ENCODE results near the gene PPP2R5C.

The PPP2R5C gene

DNA sequence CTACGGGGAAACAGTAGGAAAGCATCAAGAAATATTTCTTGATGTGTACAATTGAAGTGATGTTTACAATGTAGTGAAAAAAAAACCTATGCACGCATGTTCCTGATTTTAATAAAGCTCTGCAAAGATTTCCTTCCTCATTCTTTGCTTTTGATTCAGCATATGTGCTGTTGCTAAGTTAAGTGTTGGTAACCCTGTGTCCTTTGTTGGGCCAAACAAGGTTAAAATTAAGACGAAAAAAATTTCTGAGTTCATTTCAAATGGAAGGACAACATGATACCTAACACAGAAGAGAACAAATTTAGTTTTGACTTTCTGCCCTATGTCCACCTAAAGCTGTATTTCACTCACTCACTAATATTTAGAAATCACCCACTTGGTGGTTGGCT, 62.8 kb downstream of the PPP2R5C start:
- DNase-seq, result no peak
- in situ Hi-C loops (cut with HindIII; ENCODE audit: low pct_ligation_motif_present, low pct_unique_long_range_greater_than_20kb, low sequenced_read_pairs), result no loop called here

DNA sequence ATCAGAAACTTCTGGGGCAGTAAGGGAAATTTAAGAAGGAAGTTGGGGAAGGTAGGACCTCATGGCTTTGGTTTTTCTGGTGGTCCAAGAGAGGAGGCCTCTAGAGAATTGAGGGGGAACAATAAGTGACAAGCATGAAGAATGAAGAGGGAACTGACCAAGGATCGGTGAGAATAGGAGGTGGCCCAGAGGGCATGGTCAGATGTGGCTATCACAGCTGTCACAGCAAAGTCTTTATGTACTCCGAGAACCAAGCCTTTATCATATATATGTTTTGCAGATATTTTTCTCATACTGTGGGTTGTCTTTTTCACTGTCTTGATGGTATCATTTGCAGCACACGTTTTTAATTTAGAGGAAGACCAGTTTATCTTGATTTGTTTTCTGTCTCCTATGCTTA, 64.3 kb downstream of the PPP2R5C start:
- in situ Hi-C loops (cut with HindIII; ENCODE audit: low pct_ligation_motif_present, low pct_unique_long_range_greater_than_20kb, low sequenced_read_pairs), result no loop called here
- no peak for DNase-seq

DNA sequence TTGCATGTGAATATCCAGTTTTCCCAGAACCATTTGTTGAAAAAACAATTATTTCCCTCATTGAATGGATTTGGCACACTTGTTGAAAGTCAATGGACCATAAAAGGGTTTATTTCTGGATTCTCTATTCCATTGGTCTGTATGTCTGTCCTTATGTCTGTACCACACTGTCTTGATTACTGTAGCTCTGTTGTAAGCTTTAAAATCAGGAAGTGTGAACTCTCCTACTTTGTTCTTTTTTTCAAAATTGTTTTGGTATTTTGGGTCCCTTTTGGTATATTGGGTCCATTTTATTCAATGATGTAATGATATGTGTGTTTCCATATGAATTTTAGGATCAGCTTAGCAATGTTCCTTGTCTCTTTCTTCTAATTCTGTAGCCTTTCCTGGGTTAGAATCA, 64.8 kb downstream of the PPP2R5C start:
- in situ Hi-C loops (cut with HindIII; ENCODE audit: low pct_ligation_motif_present, low pct_unique_long_range_greater_than_20kb, low sequenced_read_pairs), result no loop called here
- no peak for DNase-seq

DNA sequence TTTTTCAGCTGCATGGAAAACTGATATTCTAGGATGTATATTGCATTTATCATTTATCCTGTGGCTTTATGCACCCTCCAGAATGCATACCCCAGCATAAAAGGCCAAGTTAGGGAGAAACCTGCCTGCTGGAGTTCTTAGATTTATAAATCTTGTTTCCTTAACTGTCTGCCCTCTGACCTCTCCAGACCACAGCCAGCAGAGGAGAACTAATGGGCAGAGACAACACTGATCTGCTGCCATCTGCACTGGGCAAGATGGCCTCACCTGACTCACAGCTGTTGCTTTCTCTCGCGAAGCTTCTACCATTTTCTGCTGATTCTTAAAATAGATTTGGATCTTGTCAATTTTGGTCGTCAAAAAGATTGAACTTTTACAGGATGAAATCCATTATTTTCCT, 65.8 kb downstream of the PPP2R5C start:
- in situ Hi-C loops (cut with HindIII; ENCODE audit: low pct_ligation_motif_present, low pct_unique_long_range_greater_than_20kb, low sequenced_read_pairs), result no loop called here
- DNase-seq, result no peak

DNA sequence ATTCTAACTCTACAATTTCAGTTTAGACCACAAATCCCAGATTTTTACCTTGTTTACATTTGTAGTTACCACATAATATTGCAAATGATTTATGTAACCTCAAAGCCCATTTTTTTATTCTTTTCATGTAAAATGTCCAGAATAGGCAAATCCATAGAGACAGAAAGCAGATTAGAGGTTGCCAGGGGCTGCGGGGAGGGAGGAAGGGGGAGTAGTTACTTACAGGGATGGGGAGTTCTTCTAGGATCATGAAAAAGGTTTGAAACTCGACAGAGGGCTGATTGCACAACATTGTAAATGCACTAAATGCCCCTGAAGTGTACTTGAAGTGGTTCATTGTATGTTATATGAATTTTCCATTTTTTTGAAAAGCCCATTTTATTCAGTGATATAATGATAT, 66.5 kb downstream of the PPP2R5C start:
- in situ Hi-C loops (cut with HindIII; ENCODE audit: low pct_ligation_motif_present, low pct_unique_long_range_greater_than_20kb, low sequenced_read_pairs), result no loop called here
- DNase-seq, result no peak

DNA sequence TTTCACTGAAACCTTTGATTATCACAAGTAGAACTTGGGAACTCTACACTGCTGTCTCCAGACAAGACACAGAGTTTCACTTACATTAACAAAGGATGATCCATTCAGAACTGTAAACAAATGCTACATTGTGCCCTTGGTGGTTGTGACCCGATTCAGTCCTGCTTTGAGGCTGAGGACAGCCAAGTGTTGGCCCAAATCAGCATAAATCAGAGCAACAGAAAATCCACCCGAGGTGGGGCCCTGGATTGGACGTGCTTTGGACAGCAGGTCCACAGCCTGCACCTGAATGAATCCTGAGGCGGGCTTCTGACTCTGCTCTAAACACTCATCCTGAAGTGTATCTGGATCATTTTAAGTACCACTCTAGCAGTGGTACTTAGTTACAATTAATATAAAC, 68.8 kb downstream of the PPP2R5C start:
- no peak for DNase-seq
- in situ Hi-C loops (cut with HindIII; ENCODE audit: low pct_ligation_motif_present, low pct_unique_long_range_greater_than_20kb, low sequenced_read_pairs), result no loop called here

DNA sequence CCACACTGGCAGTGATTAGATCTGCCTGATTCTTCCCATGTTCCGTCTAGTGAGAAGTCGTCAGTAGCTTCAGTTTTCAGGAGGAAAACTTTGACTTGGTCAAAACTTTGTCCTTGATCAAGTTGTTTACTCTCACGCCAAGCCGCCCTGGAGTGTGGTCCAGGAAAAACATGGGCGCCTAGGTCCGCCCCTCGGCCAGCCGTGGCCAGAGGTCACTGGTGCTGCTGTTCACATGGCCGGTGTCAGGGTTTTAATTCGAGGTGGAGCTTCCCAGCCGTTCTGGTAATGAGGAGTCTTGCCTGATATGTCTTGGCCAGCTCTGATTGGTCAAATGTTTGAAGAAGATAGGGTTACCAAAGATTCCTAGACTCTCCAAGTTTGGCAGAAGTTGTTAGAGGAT, 71.5 kb downstream of the PPP2R5C start:
- no peak for DNase-seq
- in situ Hi-C loops (cut with HindIII; ENCODE audit: low pct_ligation_motif_present, low pct_unique_long_range_greater_than_20kb, low sequenced_read_pairs), result no loop called here

DNA sequence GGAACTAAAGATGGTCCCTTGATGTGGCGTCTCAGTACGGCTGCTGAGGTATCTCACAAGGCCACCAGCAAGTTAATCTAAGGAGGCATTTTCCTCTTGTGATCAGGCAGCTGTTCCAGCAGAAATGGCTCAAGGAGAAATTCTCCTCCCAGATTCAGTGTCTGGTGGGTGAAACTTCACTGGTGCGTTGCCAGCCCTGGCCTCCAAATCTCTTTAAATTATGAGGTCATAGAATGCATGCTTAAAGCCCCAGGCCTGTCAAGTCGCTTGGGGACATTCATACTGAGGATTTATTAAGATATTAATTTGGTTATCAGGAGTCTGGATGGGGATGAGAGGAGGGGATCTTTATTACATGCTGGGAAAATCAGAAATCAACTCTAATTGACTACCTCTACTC, 72.9 kb downstream of the PPP2R5C start:
- in situ Hi-C loops (cut with HindIII; ENCODE audit: low pct_ligation_motif_present, low pct_unique_long_range_greater_than_20kb, low sequenced_read_pairs), result no loop called here
- no peak for DNase-seq

DNA sequence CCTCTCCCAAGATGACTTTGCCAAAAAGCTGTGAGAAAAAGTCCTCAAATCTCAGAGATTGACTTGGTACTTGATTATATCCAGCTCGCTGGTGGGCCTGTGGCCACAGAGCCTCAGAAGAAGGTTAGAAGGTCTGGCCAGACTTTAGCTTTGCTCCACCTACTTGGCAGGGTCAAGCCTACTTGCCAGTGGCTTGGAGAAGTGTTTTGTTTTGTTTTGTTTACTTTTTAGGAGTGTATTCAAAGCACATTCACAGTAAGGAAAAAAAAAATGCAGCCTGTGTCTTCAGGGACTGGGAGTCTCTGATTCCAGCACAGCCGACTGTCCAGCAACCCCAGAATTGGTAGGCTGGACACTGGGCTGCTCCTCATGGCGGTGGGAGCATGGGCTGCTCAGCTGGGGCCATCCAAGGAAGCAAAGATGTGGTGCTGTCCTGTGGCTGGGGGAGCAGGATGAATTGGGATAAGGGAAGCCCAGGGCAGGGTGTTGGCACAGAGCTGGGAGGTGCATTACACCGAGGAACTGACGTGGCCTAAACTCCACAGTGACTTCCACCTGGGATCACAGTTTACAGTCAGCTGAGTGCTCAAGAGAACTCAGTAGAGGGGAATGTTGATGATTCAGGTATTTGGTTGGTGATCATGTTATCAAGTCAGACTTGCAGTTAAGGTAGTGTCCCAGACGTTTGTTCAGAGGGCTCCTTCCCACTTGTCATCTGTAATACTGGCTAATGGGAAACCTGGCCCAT, 73.5 kb downstream of the PPP2R5C start:
- in situ Hi-C loops (cut with HindIII; ENCODE audit: low pct_ligation_motif_present, low pct_unique_long_range_greater_than_20kb, low sequenced_read_pairs), result no loop called here
- DNase-seq, result no peak

DNA sequence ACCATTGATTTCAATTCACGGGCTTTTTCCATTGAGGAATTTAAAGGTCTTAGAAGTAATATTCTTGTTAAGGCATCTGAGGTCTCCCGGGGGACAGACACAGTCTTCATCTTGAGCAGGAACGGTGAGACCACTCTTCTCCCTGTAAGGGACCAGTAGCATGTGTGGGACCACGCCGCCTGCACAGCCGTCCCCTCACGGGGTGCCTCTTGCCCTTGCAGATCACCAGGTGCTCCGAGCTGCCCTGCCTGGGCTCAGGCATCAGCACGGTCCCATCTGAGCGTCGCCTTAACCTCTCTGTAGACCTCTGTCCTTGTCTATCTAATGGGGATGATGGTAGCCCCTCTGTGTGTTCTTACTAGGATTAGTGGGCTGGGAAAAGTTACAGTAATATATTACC, 74.1 kb downstream of the PPP2R5C start:
- DNase-seq, result no peak
- in situ Hi-C loops (cut with HindIII; ENCODE audit: low pct_ligation_motif_present, low pct_unique_long_range_greater_than_20kb, low sequenced_read_pairs), result no loop called here

DNA sequence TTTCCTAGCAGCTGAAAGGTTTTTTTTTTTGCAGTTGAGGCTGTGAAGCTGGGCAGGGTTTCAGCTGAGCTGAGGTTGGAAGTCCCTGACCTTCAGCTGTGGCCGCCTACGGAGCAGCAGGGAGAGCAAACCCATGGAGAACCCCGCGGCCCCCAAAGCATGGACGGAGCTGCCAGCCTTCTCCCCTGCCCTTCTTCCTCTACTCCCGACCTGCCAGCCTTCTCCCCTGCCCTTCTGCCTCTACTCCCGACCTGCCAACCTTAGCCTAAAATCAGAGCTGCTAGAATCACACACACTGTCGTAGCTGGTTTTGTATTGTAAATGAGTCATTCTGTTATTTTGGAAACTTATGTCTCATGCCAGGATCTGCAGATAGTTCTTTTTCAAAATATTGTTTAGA, 74.6 kb downstream of the PPP2R5C start:
- no peak for DNase-seq
- in situ Hi-C loops (cut with HindIII; ENCODE audit: low pct_ligation_motif_present, low pct_unique_long_range_greater_than_20kb, low sequenced_read_pairs), result no loop called here

DNA sequence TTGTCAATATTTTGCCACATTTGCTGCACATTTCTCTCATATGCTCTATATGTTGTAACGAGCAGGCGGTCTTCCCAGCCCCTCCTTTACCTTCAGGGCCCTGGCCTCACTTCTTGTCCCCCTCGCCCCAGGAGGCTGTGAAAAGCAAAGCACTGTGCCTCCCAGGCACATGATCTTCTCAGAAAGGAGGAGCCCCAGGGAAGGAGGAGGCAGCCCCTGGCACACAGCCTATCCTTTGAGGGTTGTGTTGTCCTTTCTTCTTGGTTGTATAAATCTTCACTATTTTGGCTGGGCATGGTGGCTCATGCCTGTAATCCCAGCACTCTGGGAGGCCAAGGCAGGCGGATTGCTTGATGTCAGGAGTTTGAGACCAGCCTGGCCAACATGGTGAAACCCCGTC, 77.0 kb downstream of the PPP2R5C start:
- DNase-seq, result no peak
- in situ Hi-C loops (cut with HindIII; ENCODE audit: low pct_ligation_motif_present, low pct_unique_long_range_greater_than_20kb, low sequenced_read_pairs), result no loop called here

DNA sequence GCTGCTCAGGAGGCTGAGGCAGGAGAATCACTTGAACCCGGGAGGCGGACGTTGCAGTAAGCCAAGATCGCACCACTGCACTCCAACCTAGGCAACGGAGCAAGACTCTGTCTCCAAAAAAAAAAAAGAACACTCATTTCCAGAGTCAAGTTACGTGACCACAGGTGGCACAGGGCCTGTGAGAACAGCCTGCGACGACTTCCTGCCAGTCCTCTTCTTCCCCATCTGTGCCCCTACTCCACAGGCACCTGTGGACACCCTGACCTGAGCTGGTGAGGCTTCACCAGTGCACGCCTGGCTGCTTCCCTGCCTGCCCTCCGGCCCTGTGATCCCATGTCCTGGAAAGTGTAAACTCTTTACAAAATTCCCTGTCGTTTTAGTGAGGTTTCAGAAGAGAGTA, 77.7 kb downstream of the PPP2R5C start:
- in situ Hi-C loops (cut with HindIII; ENCODE audit: low pct_ligation_motif_present, low pct_unique_long_range_greater_than_20kb, low sequenced_read_pairs), result no loop called here

DNA sequence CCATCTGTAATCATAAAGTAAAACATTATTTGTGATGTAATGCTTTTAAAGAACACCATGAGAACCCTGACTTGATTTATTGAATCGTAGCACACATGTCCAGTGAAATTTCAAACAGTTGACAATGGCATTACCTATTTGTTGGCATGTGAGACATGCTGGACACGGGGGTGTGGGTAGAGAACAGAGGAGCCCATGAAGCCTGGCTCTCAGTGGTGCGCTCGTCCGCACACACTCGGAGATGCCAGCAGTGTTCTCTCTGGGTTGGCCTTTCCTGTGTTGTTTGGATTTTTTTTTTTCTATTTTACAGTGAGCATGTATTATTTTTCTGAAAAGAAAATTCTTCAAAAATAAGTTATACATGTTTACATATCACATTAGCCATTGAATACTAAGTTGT, 78.2 kb downstream of the PPP2R5C start:
- in situ Hi-C loops (cut with HindIII; ENCODE audit: low pct_ligation_motif_present, low pct_unique_long_range_greater_than_20kb, low sequenced_read_pairs), result no loop called here

More for the DNA sequence above, 77.7 kb downstream of the PPP2R5C start:
- no peak for DNase-seq

DNA sequence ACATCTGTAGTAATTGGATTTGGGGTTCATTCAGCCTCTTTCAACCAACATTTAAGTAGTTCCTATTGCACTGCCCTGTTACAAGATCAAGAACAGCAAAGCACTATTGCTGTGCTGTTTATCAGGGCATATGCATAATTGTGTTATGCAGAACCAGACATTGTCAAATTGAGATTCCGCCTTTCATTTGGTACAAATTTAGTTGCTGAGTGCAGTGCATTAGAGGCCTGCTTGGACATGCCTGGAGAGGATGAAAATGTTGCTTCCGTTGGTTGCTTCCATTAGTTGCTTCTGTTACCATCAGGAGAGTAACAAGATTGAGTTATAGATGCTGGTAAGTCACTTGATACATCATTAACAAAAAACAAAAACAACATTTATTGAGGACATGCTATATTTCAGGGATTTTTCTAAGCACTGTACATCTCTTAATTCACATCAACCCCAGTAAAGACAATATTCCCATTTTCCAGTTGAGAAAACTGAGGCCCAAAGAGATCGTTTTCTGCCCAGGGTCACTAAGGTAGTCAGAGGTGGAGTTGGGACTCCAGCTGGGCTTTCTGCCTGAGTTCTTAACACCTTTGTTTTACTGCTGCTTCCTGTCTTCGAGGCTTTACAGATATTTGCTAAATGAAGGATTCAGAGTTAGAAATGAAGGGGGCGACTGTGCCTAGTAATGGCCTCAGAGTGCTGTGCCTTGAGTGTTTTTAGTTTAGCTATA, 79.3 kb downstream of the PPP2R5C start:
- DNase-seq, result no peak
- in situ Hi-C loops (cut with HindIII; ENCODE audit: low pct_ligation_motif_present, low pct_unique_long_range_greater_than_20kb, low sequenced_read_pairs), result no loop called here

More for the DNA sequence above, 78.2 kb downstream of the PPP2R5C start:
- DNase-seq, result no peak

DNA sequence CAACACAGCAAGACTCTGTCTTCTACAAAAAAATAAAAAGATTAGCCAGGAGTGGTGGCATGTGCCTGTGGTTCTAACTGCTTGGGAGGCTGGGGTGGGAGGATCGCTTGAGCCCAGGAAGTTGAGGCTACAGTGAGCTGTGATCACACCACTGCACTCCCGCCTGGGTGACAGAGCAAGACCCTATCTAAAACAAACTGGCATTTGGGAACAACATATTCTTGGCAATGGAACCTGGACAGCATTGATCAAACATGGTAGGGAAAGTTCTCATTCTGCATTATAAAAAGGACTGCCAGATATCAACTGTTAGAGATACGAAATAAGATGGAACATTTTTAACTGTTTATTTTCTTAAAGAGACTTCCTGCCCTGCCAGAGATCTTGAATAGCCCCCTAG, 81.5 kb downstream of the PPP2R5C start:
- no peak for DNase-seq
- in situ Hi-C loops (cut with HindIII; ENCODE audit: low pct_ligation_motif_present, low pct_unique_long_range_greater_than_20kb, low sequenced_read_pairs), result no loop called here

DNA sequence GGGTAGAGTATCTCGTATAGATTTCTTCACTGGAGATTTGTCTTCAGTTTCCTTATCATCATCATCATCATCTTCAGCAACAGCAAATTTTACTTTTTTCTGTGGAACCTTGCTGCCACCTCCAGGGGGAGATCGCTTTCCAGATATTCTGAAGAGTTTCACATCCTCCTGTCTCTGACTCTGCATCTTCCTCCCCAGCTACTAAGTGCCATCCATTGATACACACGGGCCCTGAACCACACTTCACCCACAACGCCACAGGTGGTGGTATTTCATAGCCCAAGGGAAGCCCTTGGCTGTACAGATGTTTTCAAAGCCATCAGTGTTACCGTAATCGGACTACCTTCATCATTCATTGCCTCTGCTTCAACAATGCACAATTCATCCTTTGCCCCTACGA, 82.2 kb downstream of the PPP2R5C start:
- in situ Hi-C loops (cut with HindIII; ENCODE audit: low pct_ligation_motif_present, low pct_unique_long_range_greater_than_20kb, low sequenced_read_pairs), result no loop called here
- no peak for DNase-seq

DNA sequence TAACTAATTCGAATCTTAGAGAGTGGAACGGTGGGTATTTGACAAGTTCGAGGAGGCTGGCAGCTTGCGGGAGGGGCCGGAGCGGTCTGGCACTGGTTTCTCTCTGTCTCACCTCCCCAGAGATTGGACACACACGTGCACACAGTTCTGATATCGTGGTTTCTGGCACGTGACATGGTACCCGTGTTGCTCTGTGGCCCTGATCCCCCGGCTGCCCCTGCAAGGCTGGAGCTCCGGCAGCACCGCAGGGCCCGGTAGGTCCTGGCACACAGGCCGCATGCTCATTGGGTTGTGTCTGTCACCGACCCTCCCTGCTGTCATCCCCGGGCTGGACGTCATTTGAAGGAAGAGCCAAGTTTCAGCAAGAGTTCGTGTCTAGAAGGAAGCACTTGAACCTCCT, 82.7 kb downstream of the PPP2R5C start:
- in situ Hi-C loops (cut with HindIII; ENCODE audit: low pct_ligation_motif_present, low pct_unique_long_range_greater_than_20kb, low sequenced_read_pairs), result no loop called here

DNA sequence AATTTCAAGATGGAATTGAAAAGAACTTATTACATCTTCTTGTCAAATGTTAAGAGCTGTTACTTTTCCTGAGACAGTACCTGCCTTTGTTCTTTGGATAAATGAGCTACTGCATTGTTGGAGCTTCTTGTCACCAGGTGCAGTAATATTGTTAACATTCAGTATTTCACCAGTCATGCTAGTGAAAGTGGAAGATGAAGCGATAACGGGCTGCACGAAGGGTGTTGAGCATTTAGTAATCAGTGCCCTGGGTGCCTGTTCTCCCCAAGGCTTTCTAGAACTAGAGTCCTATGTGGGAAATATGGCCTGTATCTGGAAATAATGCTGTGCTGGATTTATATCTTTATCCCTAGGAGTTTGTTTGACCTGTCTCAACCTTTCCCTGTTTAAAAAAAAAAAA, 83.2 kb downstream of the PPP2R5C start:
- DNase-seq, result no peak
- in situ Hi-C loops (cut with HindIII; ENCODE audit: low pct_ligation_motif_present, low pct_unique_long_range_greater_than_20kb, low sequenced_read_pairs), result no loop called here

More for the DNA sequence above, 82.7 kb downstream of the PPP2R5C start:
- DNase-seq, result no peak

DNA sequence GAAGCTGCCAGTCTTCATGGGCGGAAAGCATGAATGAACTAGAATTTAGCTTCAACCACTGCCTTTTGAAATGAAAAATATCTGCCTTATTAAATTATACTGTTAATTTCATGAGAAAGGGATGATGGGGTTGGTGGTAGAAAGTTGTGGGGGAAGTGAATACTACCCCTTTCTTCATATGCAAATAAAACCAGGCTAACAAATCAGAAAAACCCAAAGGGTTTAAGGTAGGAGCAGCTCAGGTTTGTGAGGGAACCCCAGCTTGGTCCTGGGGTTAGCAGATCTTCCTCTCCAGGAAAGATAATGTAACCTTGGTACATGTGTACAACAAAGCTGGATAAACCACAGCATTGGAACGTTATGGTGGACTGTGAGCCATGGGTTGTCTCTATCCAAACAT, 84.0 kb downstream of the PPP2R5C start:
- in situ Hi-C loops (cut with HindIII; ENCODE audit: low pct_ligation_motif_present, low pct_unique_long_range_greater_than_20kb, low sequenced_read_pairs), result no loop called here
- DNase-seq, result no peak
